DMS153 treated with DMSO at 0.1 percent for 48 hours (cell line): ENCODE measurements around the gene GALNT14.

Experiments
- DNase-seq: peaks from one replicate; lab custom pipeline; 2025; ENCODE audit not compliant: unreplicated experiment; lab: John Stamatoyannopoulos, UW

Gene GALNT14

GRCh38 chr2:30860726-30861125 lies 277.5 kb downstream of the GALNT14 start:
- no peak for DNase-seq
